Natural killer cell (primary cell): Measurements from ENCODE around the gene SAFB. TPM values are rescaled to one million over a fixed set of nuclear protein-coding genes. Genes with fewer than 3 reads are reported as not detected.

Experiments used
- ATAC-seq, 3 donors: fragments of 150-1000 bp in 2 of 3; fragments of 200-7000 bp in 1 of 3; cut with Tn5 transposase; 1 replicate in 1 of 3; 2 replicates in 2 of 3; pipeline ENCODE4 v1.10.0; 2021; ENCODE audit warnings: mild to moderate bottlenecking in 2 of 3, moderate library complexity in 2 of 3
- DNase-seq, 2 donors: peaks; one replicate each; pipeline versions ENCODE4 v3.0.0 to v3.0.0-alpha.2; 2013 to 2021; ENCODE audit warnings: mixed read lengths in 1 of 2
- H3K27ac ChIP-seq: one replicate; pipeline ENCODE4 v1.5.1; 2013; ENCODE audit warnings: mild to moderate bottlenecking, low read length
- H3K27me3 ChIP-seq: one replicate; pipeline ENCODE4 v1.6.1; 2013; ENCODE audit warnings: low read length; ENCODE audit not compliant: control insufficient read depth, insufficient read depth
- H3K36me3 ChIP-seq: one replicate; pipeline ENCODE4 v1.6.1; 2013; ENCODE audit warnings: low read length; ENCODE audit not compliant: control insufficient read depth, insufficient read depth
- H3K4me1 ChIP-seq: one replicate; pipeline ENCODE4 v1.6.1; 2013; ENCODE audit warnings: low read length; ENCODE audit not compliant: control insufficient read depth, insufficient read depth
- H3K4me3 ChIP-seq: one replicate; pipeline ENCODE4 v1.5.1; 2013; ENCODE audit warnings: low read length
- H3K9me3 ChIP-seq: one replicate; pipeline ENCODE4 v1.6.1; 2013; ENCODE audit warnings: low read length; ENCODE audit not compliant: control insufficient read depth, insufficient read depth
- H3K27ac Mint-ChIP-seq, 2 donors: one replicate each; pipeline ENCODE4 v1.8.0; 2022; ENCODE audit warnings: mild to moderate bottlenecking in 2 of 2, mixed read lengths in 2 of 2, moderate library complexity in 1 of 2
- H3K27me3 Mint-ChIP-seq, 2 donors: one replicate each; pipeline ENCODE4 v1.8.0; 2022; ENCODE audit warnings: low read depth in 2 of 2, mixed read lengths in 2 of 2
- H3K36me3 Mint-ChIP-seq: one replicate; pipeline ENCODE4 v1.8.0; 2022; ENCODE audit warnings: mixed read lengths
- H3K4me1 Mint-ChIP-seq, 2 donors: one replicate each; pipeline ENCODE4 v1.8.0; 2022; ENCODE audit warnings: mixed read lengths in 2 of 2
- H3K4me3 Mint-ChIP-seq: one replicate; pipeline ENCODE4 v1.8.0; 2022; ENCODE audit warnings: mild to moderate bottlenecking, moderate library complexity, mixed read lengths
- H3K9me3 Mint-ChIP-seq, 2 donors: one replicate each; pipeline ENCODE4 v1.8.0; 2022; ENCODE audit warnings: mixed read lengths in 2 of 2
- WGBS: methylation state at CpG from one replicate; pipeline ENCODE4 v1.1.7; 2013; ENCODE audit warnings: missing lambda C conversion rate; ENCODE audit not compliant: insufficient coverage; 5-methylcytosine and 5-hydroxymethylcytosine counted together
- intact Hi-C: fragments of 100-400 bp; cut with micrococcal nuclease; formaldehyde crosslinking; loops from one replicate; pipeline ENCODE4 v1.14.2; 2022
- total RNA-seq, 4 donors: library from RNA; stranded (reverse); fragments of 120-200 nt in 1 of 4; gene quantifications; one replicate each; pipeline versions ENCODE4 v1.2.3 to v1.2.4, GENCODE V29; 2013 to 2022
- TF ChIP-seq, protein P1 (sequence below): fragments of 200-600 bp; IDR thresholded peaks from one replicate; pipeline ENCODE4 v1.8.0; 2022; ENCODE audit warnings: antibody characterized with exemption

The SAFB gene
- total RNA-seq, 3 donors from 2014 or later (not counting 1 experiment from before 2014, with no cell fraction given): 195 to 229 (median 207) TPM

DNA sequence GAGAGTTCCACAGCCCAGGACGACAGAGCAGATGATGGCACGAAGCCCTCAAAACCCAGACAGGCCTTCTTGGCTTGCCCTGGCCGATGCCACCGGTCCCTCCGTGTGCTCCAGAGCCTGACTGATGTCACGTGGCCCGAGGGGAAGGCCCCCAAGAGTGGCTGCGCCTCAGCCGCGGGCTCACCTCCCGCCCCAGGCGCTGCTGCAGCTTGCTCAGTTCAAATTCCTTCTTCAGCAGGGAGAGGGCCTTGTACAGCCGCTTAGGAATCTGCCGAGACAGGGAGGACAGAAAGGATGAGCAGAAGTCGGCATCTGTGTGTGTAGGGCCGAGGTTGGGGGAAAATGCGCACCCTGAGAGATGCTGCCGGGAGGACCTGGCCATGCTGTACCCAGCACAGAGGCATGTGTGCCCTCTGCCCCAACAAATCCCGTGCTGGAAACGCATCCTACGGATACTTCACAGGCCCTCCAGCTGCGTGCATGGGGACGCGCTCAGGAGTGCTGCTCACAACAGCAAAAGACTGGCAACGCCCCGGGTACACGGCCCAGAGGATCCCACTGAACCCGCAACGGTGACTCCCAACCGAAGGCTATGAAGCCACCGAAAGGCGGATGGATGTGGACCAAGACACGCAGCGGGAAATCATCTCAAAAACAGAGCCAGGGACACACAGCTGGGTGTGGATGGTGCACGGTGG, 84.1 kb downstream of the SAFB start:
- no peak overlapping the region for H3K27ac Mint-ChIP-seq
- peaks cover 0 to 5% of the 10 kb centered on the region in 2 donors for H3K4me1 Mint-ChIP-seq
- 97% methylated on average over 35 of the region's 35 CpGs for WGBS
- TF ChIP-seq, protein P1, sequence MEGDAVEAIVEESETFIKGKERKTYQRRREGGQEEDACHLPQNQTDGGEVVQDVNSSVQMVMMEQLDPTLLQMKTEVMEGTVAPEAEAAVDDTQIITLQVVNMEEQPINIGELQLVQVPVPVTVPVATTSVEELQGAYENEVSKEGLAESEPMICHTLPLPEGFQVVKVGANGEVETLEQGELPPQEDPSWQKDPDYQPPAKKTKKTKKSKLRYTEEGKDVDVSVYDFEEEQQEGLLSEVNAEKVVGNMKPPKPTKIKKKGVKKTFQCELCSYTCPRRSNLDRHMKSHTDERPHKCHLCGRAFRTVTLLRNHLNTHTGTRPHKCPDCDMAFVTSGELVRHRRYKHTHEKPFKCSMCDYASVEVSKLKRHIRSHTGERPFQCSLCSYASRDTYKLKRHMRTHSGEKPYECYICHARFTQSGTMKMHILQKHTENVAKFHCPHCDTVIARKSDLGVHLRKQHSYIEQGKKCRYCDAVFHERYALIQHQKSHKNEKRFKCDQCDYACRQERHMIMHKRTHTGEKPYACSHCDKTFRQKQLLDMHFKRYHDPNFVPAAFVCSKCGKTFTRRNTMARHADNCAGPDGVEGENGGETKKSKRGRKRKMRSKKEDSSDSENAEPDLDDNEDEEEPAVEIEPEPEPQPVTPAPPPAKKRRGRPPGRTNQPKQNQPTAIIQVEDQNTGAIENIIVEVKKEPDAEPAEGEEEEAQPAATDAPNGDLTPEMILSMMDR: no peak
- H3K36me3 ChIP-seq: peaks cover 60% of the 10 kb centered on the region
- no peaks in the 10 kb centered on the region for H3K27me3 Mint-ChIP-seq
- H3K4me3 Mint-ChIP-seq: no peak overlapping the region
- no peak overlapping the region for H3K27ac ChIP-seq
- ATAC-seq (no peak), DNase-seq (no peak)
- H3K9me3 ChIP-seq: no peaks in the 10 kb centered on the region
- H3K4me1 ChIP-seq: no peaks in the 10 kb centered on the region
- H3K9me3 Mint-ChIP-seq: no peaks in the 10 kb centered on the region
- H3K4me3 ChIP-seq: no peak overlapping the region
- intact Hi-C loops: no loop called here
- no peaks in the 10 kb centered on the region for H3K27me3 ChIP-seq
- H3K36me3 Mint-ChIP-seq: no peaks in the 10 kb centered on the region

DNA sequence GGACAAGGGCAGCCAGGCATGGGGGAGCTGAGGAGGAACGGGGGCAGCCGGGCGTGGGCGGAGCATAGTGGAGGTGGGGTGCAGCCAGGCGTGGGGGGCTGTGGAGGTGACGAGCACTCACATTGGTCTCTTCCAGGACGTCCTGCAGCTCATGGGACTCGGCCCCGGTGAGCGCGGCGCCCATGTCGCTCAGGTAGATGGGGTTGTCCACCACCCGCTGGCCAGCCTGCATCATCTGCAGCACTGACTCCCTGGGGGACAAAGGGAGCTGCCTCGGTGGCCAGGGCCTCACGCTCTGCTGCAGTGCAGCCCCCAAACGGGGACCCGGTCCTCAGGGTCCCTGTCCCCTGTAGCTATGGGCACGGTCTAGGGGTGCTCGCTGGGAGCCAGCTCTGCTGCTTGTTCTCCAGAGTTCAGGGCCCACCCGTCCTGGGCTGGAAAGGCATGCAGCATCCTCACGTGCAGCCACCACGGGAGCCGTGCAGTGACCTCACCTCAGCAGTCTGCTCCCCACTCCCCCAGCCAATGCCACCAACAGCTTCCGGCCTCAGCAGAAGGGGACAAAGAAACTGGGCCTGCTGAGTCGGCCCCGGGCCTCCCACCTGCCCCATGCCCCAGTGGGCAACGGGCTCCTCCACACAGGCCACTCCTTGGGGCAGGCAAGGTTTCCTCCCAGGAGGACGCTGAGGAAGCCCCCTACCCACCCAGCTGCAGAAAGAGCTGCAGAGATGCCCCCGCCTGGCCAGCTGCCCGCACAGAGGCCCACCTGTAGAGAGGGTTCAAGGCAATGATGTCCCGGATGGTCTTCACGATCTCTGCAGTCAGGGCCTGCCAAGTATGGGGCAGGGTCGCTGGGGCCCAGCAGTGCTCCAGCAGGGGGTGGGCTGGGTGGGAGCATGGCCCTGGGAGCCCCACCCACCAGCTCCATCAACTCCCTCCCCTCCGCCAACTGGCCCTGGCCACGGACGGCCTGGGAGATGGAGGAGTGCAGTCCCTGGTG, 85.0 kb downstream of the SAFB start:
- Histone ChIP-seq H3K36me3 (peaks cover 69% of the 10 kb centered on the region), H3K4me1 (no peaks in the 10 kb centered on the region), H3K9me3 (no peaks in the 10 kb centered on the region), H3K27ac (no peak overlapping the region), H3K27me3 (no peaks in the 10 kb centered on the region), H3K4me3 (no peak overlapping the region)
- Mint-ChIP-seq H3K4me3 (no peak overlapping the region), H3K27me3 (no peaks in the 10 kb centered on the region), H3K36me3 (no peaks in the 10 kb centered on the region), H3K4me1 (peaks cover 0 to 5% of the 10 kb centered on the region in 2 donors), H3K9me3 (no peaks in the 10 kb centered on the region), H3K27ac (no peak overlapping the region)
- DNase-seq: no peak
- TF ChIP-seq, protein P1: no peak
- 97% methylated on average over 37 of the region's 37 CpGs for WGBS
- no peak for ATAC-seq
- intact Hi-C loops: no loop called here

DNA sequence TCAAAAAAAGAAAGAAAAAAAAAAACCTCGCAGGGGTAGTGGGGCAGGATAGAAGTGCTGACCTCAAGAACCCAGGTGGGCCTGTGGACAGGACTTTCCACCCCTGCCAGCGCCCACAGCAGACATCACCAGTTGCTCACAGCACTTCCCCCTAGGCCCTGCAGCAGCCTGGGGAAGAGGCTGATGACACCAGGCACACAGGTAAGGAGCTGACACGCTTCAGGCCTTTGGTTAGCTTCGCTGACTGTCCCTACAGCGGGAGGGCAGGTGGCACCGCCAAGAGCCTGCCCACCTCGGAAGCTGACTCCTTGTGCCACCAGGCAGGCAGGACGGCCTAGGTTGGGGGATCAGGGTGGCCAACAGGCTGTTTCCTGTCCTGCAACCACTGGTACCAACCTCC, 88.1 kb downstream of the SAFB start:
- Histone ChIP-seq H3K27ac (no peak overlapping the region), H3K27me3 (no peaks in the 10 kb centered on the region), H3K4me1 (no peaks in the 10 kb centered on the region), H3K4me3 (no peak overlapping the region), H3K9me3 (no peaks in the 10 kb centered on the region), H3K36me3 (peaks cover 56% of the 10 kb centered on the region)
- Mint-ChIP-seq H3K4me1 (no peaks in the 10 kb centered on the region), H3K36me3 (no peaks in the 10 kb centered on the region), H3K4me3 (no peak overlapping the region), H3K27me3 (no peaks in the 10 kb centered on the region), H3K27ac (no peak overlapping the region), H3K9me3 (no peaks in the 10 kb centered on the region)
- intact Hi-C loops: no loop called here
- WGBS: 91% methylated on average over 8 of the region's 8 CpGs
- TF ChIP-seq, protein P1: no peak
- ATAC-seq: no peak
- no peak for DNase-seq
